BE2C (cell line): ENCODE measurements around the gene BICRA.
"Not testable (repeated sequence)": the region's sequence is repeated elsewhere in the genome, so short reads cannot be mapped to it uniquely, and the experiment has no call there.

Source experiments
- DNase-seq: peaks from one replicate; pipeline ENCODE4 v3.0.0-alpha.2; 2020
- H3K27me3 ChIP-seq: fragments of 250-450 bp; sonication (Bioruptor Pico); 2 replicates; pipeline ENCODE4 v1.5.1; 2020; ENCODE audit warnings: mild to moderate bottlenecking
- H3K36me3 ChIP-seq: fragments of 250-450 bp; sonication (Bioruptor Pico); 2 replicates; pipeline ENCODE4 v1.5.1; 2020; ENCODE audit warnings: mild to moderate bottlenecking
- H3K4me1 ChIP-seq: fragments of 250-450 bp; sonication (Bioruptor Pico); 2 replicates; pipeline ENCODE4 v1.5.1; 2020
- H3K4me3 ChIP-seq: 2 replicates; pipeline ENCODE4 v1.5.1; 2011; ENCODE audit warnings: low read depth, low read length
- H3K9me3 ChIP-seq: fragments of 250-450 bp; sonication (Bioruptor Pico); 2 replicates; pipeline ENCODE4 v1.5.1; 2020
- CTCF ChIP-seq: IDR thresholded peaks from 2 replicates; pipeline ENCODE4 v1.5.1; 2012; ENCODE audit warnings: mild to moderate bottlenecking, low read depth, low read length

BICRA gene

GRCh38 chr19:47707135-47707925, 98.4 kb downstream of the BICRA start:
- no peaks in the 10 kb centered on the region for H3K27me3 ChIP-seq
- no peak overlapping the region for H3K4me3 ChIP-seq
- DNase-seq = peak; percentile 79
- TF ChIP-seq CTCF = peak; percentile 86
- no peaks in the 10 kb centered on the region for H3K9me3 ChIP-seq
- H3K36me3 ChIP-seq = no peaks in the 10 kb centered on the region
- H3K4me1 ChIP-seq = no peaks in the 10 kb centered on the region

GRCh38 chr19:47711652-47712242, 102.8 kb downstream of the BICRA start:
- H3K27me3 ChIP-seq = no peaks in the 10 kb centered on the region
- no peak for TF ChIP-seq CTCF
- no peak overlapping the region for H3K4me3 ChIP-seq
- peaks cover under 1% of the 10 kb centered on the region for H3K36me3 ChIP-seq
- DNase-seq = no peak
- H3K4me1 ChIP-seq = no peaks in the 10 kb centered on the region
- H3K9me3 ChIP-seq = no peaks in the 10 kb centered on the region

- H3K4me1 ChIP-seq = peaks cover 2% of the 10 kb centered on the region; the same call in 1 of the 2 replicates
These were observed 104.4 kb downstream of the BICRA start, which contains the start of gene EHD2 for GRCh38 chr19:47713046-47714021. Gene EHD2, plus strand, starts transcription at chr19:47713422. Its CDS starts 3,191 bp downstream, at chr19:47716613.

GRCh38 chr19:47714339-47714738, 105.4 kb downstream of the BICRA start:
- H3K4me3 ChIP-seq = no peak overlapping the region
- no peaks in the 10 kb centered on the region for H3K9me3 ChIP-seq
- DNase-seq = no peak
- no peak for TF ChIP-seq CTCF
- peaks cover 3% of the 10 kb centered on the region; the same call in 1 of the 2 replicates for H3K4me1 ChIP-seq
- no peaks in the 10 kb centered on the region for H3K27me3 ChIP-seq
- H3K36me3 ChIP-seq = peaks cover 8% of the 10 kb centered on the region

More at GRCh38 chr19:47713046-47714021, 104.4 kb downstream of the BICRA start, which contains the start of gene EHD2:
- H3K27me3 ChIP-seq = no peaks in the 10 kb centered on the region
- TF ChIP-seq CTCF = peak; percentile 84
- peak; percentile 70 for DNase-seq
- H3K36me3 ChIP-seq = peaks cover 8% of the 10 kb centered on the region
- no peaks in the 10 kb centered on the region for H3K9me3 ChIP-seq
- H3K4me3 ChIP-seq = peak within 1 kb of the TSS; percentile 61

GRCh38 chr19:47714855-47715254, 105.9 kb downstream of the BICRA start:
- H3K4me3 ChIP-seq, H3K27me3 ChIP-seq, H3K36me3 ChIP-seq, H3K9me3 ChIP-seq, DNase-seq, H3K4me1 ChIP-seq: not testable (repeated sequence)

GRCh38 chr19:47716270-47716937, 107.5 kb downstream of the BICRA start:
- H3K4me1 ChIP-seq = peaks cover 3% of the 10 kb centered on the region
- DNase-seq = no peak
- H3K27me3 ChIP-seq = no peaks in the 10 kb centered on the region
- no peak for TF ChIP-seq CTCF
- H3K9me3 ChIP-seq = no peaks in the 10 kb centered on the region
- peaks cover 8% of the 10 kb centered on the region for H3K36me3 ChIP-seq
- H3K4me3 ChIP-seq = no peak overlapping the region

GRCh38 chr19:47718415-47719046, 109.6 kb downstream of the BICRA start:
- not testable (repeated sequence) for H3K4me1 ChIP-seq, H3K27me3 ChIP-seq, H3K36me3 ChIP-seq, DNase-seq, H3K9me3 ChIP-seq
- H3K4me3 ChIP-seq = peak overlapping the region; percentile 33; the same call in 1 of the 2 replicates
